ENCODE data around the gene REXO1.

The REXO1 gene

GRCh38 chr19:1845125-1845515 lies 3.2 kb downstream of the REXO1 start:
- Histone ChIP-seq H3K14ac (ENCODE audit: low read length in 2 of 2) (no peak overlapping the region), H3K4ac (ENCODE audit: low read depth in 1 of 2, low read length in 2 of 2) (no peak overlapping the region), H3K27ac (ENCODE audit: low read length, poor library complexity, severe bottlenecking) (no peak overlapping the region), H3K36me3 (ENCODE audit: control insufficient read depth in 1 of 2, insufficient read depth in 2 of 2, low read depth in 1 of 2, low read length in 2 of 2) (peaks cover 0 to 41% of the 10 kb centered on the region in 2 experiments), H2AFZ (ENCODE audit: low read depth, low read length) (no peak overlapping the region), H3K18ac (ENCODE audit: low read depth in 1 of 2, low read length in 2 of 2) (no peak overlapping the region), H2BK15ac (ENCODE audit: low read depth, poor library complexity, severe bottlenecking) (no peak overlapping the region), H3K27me3 (ENCODE audit: control insufficient read depth in 1 of 2, insufficient read depth in 1 of 2, low read length in 2 of 2) (no peaks in the 10 kb centered on the region), H3K4me1 (ENCODE audit: control insufficient read depth, insufficient read depth, low read depth, low read length) (peaks cover 30% of the 10 kb centered on the region), H3K9me3 (ENCODE audit: control insufficient read depth, low read length) (no peaks in the 10 kb centered on the region), H4K8ac (ENCODE audit: low read length) (no peak overlapping the region), H3K79me1 (replicated peaks; ENCODE audit: low read length, poor library complexity, severe bottlenecking) (peaks cover 4% of the 10 kb centered on the region), H3K4me2 (ENCODE audit: low read length, poor library complexity, severe bottlenecking) (no peak overlapping the region), H4K91ac (ENCODE audit: low read length) (no peak overlapping the region), H2AK5ac (ENCODE audit: low read length, severe bottlenecking) (no peak overlapping the region), H2BK5ac (ENCODE audit: low read depth, low read length, poor library complexity, severe bottlenecking) (no peak overlapping the region), H3K4me3 (ENCODE audit: insufficient read depth in 1 of 2, low read depth in 1 of 2, low read length in 2 of 2) (no peak overlapping the region), H3K9ac (ENCODE audit: low read length) (no peak overlapping the region), H3K23ac (ENCODE audit: low read length in 2 of 2) (no peak overlapping the region), H2BK120ac (ENCODE audit: low read depth, low read length) (no peak overlapping the region), H2BK12ac (ENCODE audit: low read length in 2 of 2) (no peak overlapping the region)
- 96% methylated on average over 16 of the region's 16 CpGs for WGBS
- no peak for DNase-seq

- Histone ChIP-seq H3K4ac (ENCODE audit: low read depth in 1 of 2, low read length in 2 of 2) (no peak overlapping the region), H3K4me3 (ENCODE audit: insufficient read depth in 1 of 2, low read depth in 1 of 2, low read length in 2 of 2) (no peak overlapping the region), H3K23ac (ENCODE audit: low read length in 2 of 2) (no peak overlapping the region), H3K4me2 (ENCODE audit: low read length, poor library complexity, severe bottlenecking) (no peak overlapping the region), H2BK5ac (ENCODE audit: low read depth, low read length, poor library complexity, severe bottlenecking) (no peak overlapping the region), H3K9ac (ENCODE audit: low read length) (peak overlapping the region; percentile 26), H3K36me3 (ENCODE audit: control insufficient read depth in 1 of 2, insufficient read depth in 2 of 2, low read depth in 1 of 2, low read length in 2 of 2) (peaks cover 0 to 43% of the 10 kb centered on the region in 2 experiments), H3K14ac (ENCODE audit: low read length in 2 of 2) (no peak overlapping the region), H4K8ac (ENCODE audit: low read length) (no peak overlapping the region), H2AFZ (ENCODE audit: low read depth, low read length) (no peak overlapping the region), H3K27me3 (ENCODE audit: control insufficient read depth in 1 of 2, insufficient read depth in 1 of 2, low read length in 2 of 2) (no peaks in the 10 kb centered on the region), H3K18ac (ENCODE audit: low read depth in 1 of 2, low read length in 2 of 2) (no peak overlapping the region), H2AK5ac (ENCODE audit: low read length, severe bottlenecking) (no peak overlapping the region), H2BK12ac (ENCODE audit: low read length in 2 of 2) (no peak overlapping the region), H3K27ac (ENCODE audit: low read length, poor library complexity, severe bottlenecking) (no peak overlapping the region), H4K91ac (ENCODE audit: low read length) (no peak overlapping the region), H2BK120ac (ENCODE audit: low read depth, low read length) (no peak overlapping the region), H3K9me3 (ENCODE audit: control insufficient read depth, low read length) (no peaks in the 10 kb centered on the region), H3K79me1 (replicated peaks; ENCODE audit: low read length, poor library complexity, severe bottlenecking) (peaks cover 4% of the 10 kb centered on the region), H3K4me1 (ENCODE audit: control insufficient read depth, insufficient read depth, low read depth, low read length) (peaks cover 33% of the 10 kb centered on the region), H2BK15ac (ENCODE audit: low read depth, poor library complexity, severe bottlenecking) (no peak overlapping the region)
- WGBS: 97% methylated on average over 19 of the region's 19 CpGs
- no peak for DNase-seq
Measured at GRCh38 chr19:1844513-1845124, 3.7 kb downstream of the REXO1 start.

- Histone ChIP-seq H3K9ac (ENCODE audit: low read length) (peak overlapping the region; percentile 26), H3K79me1 (replicated peaks; ENCODE audit: low read length, poor library complexity, severe bottlenecking) (peaks cover under 1% of the 10 kb centered on the region), H3K23ac (ENCODE audit: low read length in 2 of 2) (no peak overlapping the region), H3K4me2 (ENCODE audit: low read length, poor library complexity, severe bottlenecking) (no peak overlapping the region), H2BK5ac (ENCODE audit: low read depth, low read length, poor library complexity, severe bottlenecking) (no peak overlapping the region), H3K4me1 (ENCODE audit: control insufficient read depth, insufficient read depth, low read depth, low read length) (peaks cover 33% of the 10 kb centered on the region), H2AFZ (ENCODE audit: low read depth, low read length) (no peak overlapping the region), H3K18ac (ENCODE audit: low read depth in 1 of 2, low read length in 2 of 2) (no peak overlapping the region), H2AK5ac (ENCODE audit: low read length, severe bottlenecking) (no peak overlapping the region), H3K27ac (ENCODE audit: low read length, poor library complexity, severe bottlenecking) (no peak overlapping the region), H3K4ac (ENCODE audit: low read depth in 1 of 2, low read length in 2 of 2) (no peak overlapping the region), H4K91ac (ENCODE audit: low read length) (no peak overlapping the region), H3K27me3 (ENCODE audit: control insufficient read depth in 1 of 2, insufficient read depth in 1 of 2, low read length in 2 of 2) (no peaks in the 10 kb centered on the region), H2BK12ac (ENCODE audit: low read length in 2 of 2) (no peak overlapping the region), H3K9me3 (ENCODE audit: control insufficient read depth, low read length) (no peaks in the 10 kb centered on the region), H3K14ac (ENCODE audit: low read length in 2 of 2) (no peak overlapping the region), H3K36me3 (ENCODE audit: control insufficient read depth in 1 of 2, insufficient read depth in 2 of 2, low read depth in 1 of 2, low read length in 2 of 2) (peaks cover 0 to 50% of the 10 kb centered on the region in 2 experiments), H4K8ac (ENCODE audit: low read length) (no peak overlapping the region), H2BK15ac (ENCODE audit: low read depth, poor library complexity, severe bottlenecking) (no peak overlapping the region), H2BK120ac (ENCODE audit: low read depth, low read length) (no peak overlapping the region), H3K4me3 (ENCODE audit: insufficient read depth in 1 of 2, low read depth in 1 of 2, low read length in 2 of 2) (no peak overlapping the region)
- DNase-seq: no peak
- WGBS: 90% methylated on average over 25 of the region's 25 CpGs
Measured at GRCh38 chr19:1843646-1844394, 4.5 kb downstream of the REXO1 start.

GRCh38 chr19:1843116-1843515 lies 5.2 kb downstream of the REXO1 start:
- Histone ChIP-seq H2AFZ (ENCODE audit: low read depth, low read length) (no peak overlapping the region), H3K36me3 (ENCODE audit: control insufficient read depth in 1 of 2, insufficient read depth in 2 of 2, low read depth in 1 of 2, low read length in 2 of 2) (peaks cover 0 to 50% of the 10 kb centered on the region in 2 experiments), H3K9me3 (ENCODE audit: control insufficient read depth, low read length) (no peaks in the 10 kb centered on the region), H2AK5ac (ENCODE audit: low read length, severe bottlenecking) (no peak overlapping the region), H3K4ac (ENCODE audit: low read depth in 1 of 2, low read length in 2 of 2) (no peak overlapping the region), H3K4me2 (ENCODE audit: low read length, poor library complexity, severe bottlenecking) (no peak overlapping the region), H4K91ac (ENCODE audit: low read length) (no peak overlapping the region), H3K27ac (ENCODE audit: low read length, poor library complexity, severe bottlenecking) (no peak overlapping the region), H3K23ac (ENCODE audit: low read length in 2 of 2) (no peak overlapping the region), H3K14ac (ENCODE audit: low read length in 2 of 2) (no peak overlapping the region), H3K9ac (ENCODE audit: low read length) (no peak overlapping the region), H3K27me3 (ENCODE audit: control insufficient read depth in 1 of 2, insufficient read depth in 1 of 2, low read length in 2 of 2) (no peaks in the 10 kb centered on the region), H2BK12ac (ENCODE audit: low read length in 2 of 2) (no peak overlapping the region), H2BK120ac (ENCODE audit: low read depth, low read length) (no peak overlapping the region), H3K18ac (ENCODE audit: low read depth in 1 of 2, low read length in 2 of 2) (no peak overlapping the region), H4K8ac (ENCODE audit: low read length) (no peak overlapping the region), H3K79me1 (replicated peaks; ENCODE audit: low read length, poor library complexity, severe bottlenecking) (no peaks in the 10 kb centered on the region), H2BK15ac (ENCODE audit: low read depth, poor library complexity, severe bottlenecking) (no peak overlapping the region), H3K4me1 (ENCODE audit: control insufficient read depth, insufficient read depth, low read depth, low read length) (peaks cover 33% of the 10 kb centered on the region), H2BK5ac (ENCODE audit: low read depth, low read length, poor library complexity, severe bottlenecking) (no peak overlapping the region), H3K4me3 (ENCODE audit: insufficient read depth in 1 of 2, low read depth in 1 of 2, low read length in 2 of 2) (no peak overlapping the region)
- 94% methylated on average over 22 of the region's 22 CpGs for WGBS
- no peak for DNase-seq

All from mesenchymal stem cell (in vitro differentiated cells and primary cell).